NOMO-1 treated with DMSO at 0.1 percent for 48 hours (cell line): Measurements from ENCODE around the gene EXOC4.

Experiments used
- DNase-seq: peaks from one replicate; lab custom pipeline; 2025; ENCODE audit not compliant: unreplicated experiment; lab: John Stamatoyannopoulos, UW

EXOC4 gene

DNA sequence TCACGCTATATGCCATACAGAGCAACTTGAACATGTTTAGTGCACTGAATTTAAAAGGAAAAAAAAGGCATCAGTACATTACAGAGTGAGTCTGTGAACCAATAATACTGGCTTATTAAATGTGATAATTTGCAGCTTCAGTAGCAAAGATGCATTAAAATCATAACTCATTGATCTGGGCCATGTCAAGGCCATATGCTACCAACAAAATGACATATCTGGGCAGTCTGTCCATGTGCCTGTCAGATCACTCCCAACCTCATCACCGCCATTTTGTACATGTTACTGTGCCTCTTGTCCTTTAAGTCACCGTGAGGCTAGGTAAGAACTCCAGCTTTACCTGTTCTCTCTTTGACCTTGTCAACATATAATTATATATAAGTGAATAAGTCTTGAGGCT, 566.8 kb downstream of the EXOC4 start:
- no peak for DNase-seq

DNA sequence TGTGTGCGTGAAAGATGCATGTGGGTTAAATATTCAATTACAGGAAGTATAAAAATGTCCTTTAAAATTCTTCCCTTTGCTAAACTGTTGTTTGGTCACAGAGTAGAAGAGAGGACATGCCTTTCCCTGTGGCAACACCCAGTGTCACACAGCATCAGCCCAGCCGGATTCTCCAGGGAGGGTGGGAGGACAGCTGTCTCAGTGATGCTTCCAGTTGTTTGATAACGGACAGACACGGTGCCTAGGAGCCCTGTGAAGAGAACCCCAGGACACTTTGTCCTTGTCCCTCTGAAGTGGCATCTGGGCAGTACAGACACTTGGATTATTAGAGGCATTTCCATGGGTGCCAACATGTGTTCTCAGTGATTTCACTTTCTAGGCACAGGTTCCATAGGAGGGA, 567.7 kb downstream of the EXOC4 start:
- no peak for DNase-seq

DNA sequence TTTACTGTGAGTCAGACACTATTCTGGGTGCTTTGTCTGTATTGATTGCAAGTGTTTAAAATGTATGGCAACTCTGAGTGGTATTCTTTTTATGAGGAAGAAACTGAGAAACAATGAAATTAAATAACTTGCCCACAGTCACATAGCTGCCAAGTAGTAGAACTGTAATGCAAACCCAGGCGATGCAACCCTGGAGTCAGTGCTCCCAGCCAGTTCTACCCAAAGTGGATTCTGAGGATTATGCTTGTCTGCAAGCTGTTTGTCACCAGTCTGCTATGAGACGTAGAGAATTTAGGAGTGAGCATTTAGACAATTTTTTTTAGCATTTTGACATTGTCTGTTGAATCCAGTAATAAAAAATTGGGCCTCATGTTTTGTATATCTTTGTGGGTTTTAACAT, 568.3 kb downstream of the EXOC4 start:
- DNase-seq, result no peak

DNA sequence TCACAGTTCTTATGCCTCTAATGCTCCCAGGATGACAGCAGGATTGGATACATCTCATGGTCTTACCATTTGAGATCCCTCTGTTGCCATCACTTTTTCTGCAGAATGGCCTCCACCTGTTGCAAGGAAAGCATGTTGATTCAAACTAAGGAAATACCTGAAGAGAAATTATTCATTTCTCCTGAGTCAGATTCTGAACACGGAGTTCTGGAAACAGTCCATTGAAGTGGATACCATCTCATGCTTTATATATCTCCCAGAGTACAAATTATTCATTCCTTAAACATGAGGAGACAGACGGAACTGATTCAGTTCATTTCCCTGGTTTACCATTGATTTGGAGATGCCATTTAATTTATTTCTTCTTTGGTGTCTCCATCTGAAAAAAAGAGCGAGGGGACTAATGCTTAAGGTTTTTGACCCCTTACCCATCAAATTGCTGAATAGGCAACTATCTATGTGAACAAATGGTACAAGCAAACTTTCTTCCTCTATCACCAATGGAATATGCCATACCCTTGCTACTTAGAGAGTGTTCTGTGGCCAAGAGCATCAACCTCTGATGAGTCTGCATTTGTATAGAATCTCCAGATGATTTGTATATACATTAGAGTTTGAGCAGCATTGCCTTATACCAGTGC, 569.2 kb downstream of the EXOC4 start:
- DNase-seq, result no peak

DNA sequence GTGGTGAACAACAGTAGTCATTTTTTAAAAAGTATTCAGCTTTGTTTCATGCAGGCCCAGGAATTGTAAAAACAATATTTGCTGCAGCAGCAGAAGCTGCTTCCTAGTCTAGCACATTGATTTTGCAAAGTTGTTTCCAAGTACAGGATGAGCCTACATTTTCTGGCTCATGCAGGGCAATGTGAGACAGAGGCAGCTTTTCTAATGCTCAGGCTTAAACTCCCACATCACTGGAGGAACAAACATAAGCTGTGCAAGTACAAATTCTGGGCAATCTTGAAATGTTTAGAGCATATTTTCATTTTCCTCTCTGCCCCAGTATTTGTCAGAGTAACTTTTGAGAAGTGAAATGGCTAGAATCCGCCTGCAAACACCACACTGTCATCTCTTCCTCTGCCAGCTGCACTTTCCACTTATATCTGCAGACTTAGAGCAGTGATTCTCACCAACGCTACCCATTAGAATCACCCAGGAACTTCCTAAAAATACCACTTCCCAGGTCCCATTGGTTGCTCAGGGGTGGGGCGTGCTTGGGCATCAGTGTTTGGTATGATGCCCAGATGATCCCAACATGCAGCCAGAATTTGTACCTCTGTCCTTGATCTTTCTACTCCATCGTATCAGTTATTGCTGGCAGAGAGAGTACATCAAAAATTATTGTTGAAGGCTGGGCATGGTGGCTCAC, 570.1 kb downstream of the EXOC4 start:
- DNase-seq, result no peak

DNA sequence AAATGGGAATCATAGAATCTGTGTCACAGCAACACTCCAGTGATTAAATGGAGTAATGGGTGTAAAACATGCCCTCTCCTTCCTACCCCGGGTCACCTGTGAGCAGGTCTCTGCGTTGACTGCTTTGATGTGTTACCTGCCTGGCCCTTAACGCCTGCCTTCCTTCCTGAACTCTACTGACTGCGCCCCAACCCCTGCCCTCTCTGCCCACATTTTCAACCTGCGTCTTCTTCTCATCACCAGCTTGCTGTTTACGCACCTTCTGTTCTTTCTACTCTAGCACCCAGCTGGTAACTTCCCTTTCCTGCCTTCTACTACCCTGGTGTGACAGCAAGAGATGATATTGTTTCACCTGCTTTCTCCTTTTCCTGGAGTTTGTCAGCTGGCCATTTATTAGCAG, 571.3 kb downstream of the EXOC4 start:
- DNase-seq, result no peak

DNA sequence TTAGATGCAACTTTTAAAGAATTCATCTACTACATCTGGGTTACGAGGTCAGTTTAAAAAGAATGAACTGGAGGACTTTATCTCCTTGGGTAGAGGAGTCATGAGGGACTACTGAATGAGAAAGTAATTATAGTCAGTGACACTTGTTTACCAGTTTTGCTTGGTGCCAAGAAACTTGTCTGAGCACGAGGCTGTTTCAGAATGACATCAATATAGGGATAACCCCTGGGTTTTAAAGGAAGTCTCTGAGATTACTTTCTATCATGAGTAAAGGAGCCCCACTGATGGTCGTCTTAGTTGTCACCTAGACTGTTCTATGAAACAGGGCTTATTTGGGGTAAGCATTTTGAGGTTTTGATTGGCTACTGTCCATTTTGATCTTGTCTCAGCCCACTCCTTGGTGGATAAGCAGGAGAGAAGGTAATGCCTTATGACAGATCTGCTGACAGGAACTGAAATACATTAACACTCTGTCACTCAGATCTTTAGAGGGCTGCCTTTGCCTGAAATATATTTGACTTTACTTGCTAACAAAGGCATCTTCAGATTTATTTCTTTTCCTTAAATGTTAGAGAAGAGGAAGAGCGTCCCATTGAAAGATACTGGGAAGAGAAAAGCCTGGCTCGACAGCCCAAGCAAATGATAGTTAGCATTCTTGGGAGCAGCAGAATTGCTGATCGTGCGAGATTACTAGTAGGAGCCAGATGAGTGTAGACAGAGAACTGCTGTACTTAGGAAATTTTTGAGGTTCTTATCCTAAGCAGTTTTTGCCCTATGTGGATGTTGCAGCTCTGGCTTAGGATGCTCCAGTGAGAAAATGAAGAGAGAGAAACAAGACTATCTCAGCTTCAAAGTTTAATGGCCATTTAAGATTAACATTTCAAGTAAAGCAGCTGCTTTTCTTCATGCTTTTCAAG, 575.1 kb downstream of the EXOC4 start:
- no peak for DNase-seq

DNA sequence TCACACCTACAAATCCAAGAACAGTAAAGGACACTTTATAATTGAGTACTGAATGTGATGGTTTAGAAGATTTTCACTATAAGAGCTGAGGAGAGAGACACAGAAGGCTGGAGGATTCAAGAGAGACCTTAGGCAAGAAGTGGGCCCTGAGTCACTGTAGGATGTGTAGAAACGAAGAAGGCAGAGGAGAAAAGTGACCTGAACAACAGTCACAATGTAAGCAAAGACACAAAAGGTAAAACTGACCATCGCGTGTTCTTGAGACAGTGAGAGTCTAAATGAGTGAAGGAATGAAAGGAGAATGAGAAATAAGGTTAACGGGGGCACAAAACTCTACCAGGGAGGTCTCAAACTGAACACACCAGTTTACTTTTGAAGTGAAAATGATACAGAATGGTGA, 576.0 kb downstream of the EXOC4 start:
- DNase-seq, result no peak

DNA sequence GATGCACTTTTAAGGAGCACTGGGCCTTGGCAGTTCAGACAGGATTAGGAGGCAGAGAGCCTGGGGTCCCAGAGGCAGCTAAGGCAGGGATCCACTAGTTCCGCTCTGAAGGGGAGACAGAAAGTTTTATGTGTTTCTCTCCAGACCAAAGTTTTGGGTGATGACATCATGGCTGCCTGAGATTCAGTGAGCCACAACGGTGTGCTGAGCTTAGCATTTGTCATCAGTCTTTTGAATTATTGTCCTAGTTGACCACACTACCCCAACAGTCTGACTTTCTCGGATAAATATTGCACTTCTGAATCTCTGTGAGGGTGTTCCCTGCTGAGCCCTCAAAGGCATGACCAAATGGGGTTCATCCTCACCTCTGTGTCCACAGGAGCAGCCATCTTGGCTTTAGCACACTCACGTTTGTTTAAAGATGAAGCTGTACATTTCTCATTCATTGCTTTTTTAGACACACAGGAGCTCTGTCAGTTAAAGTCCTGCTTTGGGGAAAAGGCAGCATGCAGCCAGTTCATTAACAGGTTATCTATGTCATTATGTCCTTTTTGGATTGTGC, 576.5 kb downstream of the EXOC4 start:
- no peak for DNase-seq

DNA sequence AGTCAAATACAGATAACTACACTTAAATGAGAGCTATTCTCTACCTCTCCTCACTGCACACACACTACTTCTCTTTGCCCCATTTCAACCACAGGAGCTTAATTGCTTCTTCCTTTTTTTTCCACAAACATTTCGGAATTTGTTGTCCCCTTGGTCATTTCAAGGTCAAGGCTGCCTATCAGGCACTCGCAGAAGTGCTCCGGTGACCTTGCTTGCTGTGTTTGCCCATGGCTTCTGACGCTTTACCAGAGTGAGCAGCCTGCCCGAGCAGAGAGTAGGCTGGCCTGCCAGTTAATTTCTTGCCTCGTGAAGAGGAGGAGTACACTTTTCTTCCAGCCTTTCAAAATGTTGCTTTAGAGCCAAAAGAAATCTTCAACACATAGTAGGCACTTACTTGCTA, 577.2 kb downstream of the EXOC4 start:
- no peak for DNase-seq

DNA sequence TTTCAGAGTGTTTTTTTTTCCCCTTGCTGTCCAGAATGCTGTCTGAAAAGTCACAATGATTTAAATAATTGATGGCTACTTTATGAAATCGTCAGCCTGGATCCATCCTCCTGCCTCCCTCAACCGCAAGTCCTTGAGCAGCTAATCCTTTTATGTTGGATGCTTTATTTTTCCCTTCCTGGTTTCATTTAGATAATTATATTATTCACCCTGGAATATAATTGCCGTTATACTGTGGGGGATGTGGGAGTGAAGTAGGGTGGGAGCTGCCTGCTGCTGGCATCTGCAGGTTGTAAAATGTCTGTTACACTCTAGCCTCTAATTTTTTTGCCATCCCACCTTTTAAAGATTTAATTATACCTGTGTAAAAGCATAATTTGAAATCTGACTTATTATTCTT, 583.8 kb downstream of the EXOC4 start:
- DNase-seq, result no peak

DNA sequence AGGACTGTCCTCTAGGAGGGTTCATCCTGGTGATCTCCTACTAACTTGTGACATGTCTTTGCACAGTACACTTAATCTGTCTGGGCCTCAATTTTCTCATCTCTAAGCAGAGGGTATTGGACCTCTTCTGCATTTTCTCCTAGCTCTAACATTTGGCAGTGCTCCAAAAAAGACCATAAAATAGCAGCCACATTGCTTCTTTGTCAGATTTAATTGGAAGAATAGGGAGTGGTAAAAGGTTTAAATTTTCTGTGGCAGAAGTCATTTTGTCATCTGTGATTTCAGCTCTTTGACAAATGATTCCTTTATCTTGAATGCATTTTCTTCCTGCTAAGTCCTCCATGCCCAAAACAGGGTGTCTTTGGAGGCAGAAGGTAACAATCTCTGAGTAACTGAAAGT, 584.3 kb downstream of the EXOC4 start:
- no peak for DNase-seq

DNA sequence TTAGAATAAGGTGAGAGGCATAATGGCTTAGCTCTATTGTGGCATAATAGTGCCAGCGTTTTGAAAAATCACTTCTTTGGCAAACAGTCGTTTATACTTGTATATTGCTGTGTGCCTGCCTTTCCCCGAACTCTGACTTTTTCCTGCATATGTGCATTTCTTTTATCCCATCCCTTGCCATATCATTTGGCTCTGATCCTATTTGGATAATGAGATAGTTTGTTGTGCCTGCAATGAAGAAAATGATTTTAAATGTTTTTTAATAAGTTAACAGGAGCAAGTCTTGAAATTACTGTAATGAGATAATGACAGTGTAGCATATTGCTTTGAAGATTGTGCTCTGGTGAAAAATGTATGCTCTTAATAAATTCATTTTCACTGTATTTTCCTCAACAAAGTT, 586.2 kb downstream of the EXOC4 start:
- no peak for DNase-seq

DNA sequence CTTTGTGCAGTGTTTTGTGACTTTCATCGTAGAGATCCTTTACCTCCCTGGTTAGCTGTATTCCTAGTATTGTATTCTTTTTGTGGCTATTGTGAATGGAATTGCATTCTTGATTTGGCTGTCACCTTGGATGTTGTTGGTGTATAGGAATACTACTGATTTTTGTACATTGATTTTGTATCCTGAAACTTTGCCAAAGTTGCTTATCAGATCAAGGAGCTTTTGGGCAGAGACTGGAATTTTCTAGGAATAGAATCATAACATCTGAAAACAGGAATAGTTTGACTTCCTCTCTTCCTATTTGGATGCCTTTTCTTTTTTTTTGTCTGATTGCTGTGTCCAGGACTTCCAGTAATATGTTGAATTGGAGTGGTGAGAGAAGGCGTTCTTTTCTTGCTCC, 590.5 kb downstream of the EXOC4 start:
- DNase-seq, result no peak

DNA sequence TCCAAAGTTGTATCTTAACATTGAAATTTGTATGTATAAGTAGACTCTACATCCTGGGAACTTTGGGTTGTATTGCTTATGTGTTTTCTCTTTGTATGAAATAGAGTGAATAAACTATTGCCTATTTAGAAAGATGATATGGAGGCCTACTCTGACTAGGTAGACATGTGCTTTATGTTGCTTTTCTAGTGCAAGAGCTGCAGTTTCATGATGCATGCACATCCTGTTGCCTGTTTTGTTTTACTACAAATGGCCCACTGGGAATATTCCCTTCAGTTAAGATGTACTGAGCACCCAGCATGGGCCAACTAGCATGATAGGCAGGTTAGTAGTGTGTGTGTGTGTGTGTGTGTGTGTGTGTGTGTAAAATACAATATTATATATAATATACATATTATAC, 592.1 kb downstream of the EXOC4 start:
- DNase-seq, result no peak

DNA sequence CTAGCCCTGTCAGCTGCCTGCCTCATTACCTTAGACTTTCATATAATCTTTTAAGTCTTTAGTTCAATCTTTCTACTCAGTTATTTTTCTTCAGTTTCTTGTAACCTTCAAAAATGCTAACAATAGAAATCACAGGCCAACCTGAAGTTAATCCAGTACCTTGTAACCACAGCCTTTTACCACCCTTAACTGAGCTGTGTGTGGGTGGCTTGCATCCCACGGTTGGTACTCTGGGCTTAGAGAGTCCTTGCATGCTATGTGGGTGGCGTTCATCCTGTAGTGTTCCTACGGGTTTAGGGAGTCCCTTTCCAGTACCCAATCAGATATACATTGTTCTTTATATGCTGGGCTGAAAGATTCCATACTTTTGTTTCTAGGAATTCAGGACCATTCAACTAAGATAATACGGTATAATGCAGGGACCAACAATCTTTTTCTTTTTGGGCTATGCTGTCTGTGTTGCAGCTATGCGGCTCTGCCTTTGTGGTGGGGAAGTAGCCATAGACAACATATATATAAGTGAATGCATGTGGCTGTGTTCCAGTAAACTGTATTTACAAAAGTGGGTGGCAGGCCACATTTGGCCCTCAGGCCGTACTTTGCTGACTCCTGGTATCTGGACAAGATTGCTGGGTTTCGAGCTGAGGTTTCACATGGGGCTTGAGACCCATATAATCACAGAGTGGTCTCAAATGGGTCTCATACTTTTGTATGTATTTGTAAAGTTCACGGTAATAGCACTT, 593.5 kb downstream of the EXOC4 start:
- DNase-seq, result no peak

DNA sequence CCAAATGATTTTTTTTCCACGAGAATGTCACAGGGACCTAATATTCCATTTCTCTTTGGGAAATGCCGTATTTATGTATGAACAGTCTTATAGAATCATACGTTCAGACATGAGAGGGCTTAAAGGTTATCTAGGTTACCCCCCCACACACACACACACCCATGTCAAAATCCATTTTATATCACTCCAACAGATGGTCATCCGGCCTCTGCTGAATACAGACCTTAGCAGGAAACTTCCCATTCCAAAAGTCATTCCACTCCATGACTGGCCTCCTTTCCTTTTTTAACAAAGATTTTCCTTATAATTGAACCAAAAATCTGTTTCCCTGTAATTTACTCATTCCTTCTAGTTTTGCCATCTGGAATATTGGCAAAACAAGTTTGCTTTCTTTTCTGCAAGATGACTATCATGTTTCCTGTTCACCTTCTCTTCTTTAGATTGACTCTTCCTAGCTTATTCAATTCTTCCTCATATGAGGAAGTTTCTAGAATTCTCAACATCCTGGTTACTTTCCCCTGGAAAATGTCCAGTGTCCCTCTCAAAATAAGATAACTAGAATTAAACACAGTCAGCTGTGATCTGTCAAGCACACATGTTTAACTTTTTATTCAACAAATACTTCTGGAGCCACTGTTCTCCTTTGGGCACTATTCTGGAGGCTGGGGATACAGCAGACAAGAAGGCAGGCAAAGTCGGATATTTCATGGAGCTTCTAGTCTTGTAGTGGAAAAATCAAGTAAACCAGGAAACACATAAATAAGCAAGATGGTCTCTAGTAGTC, 597.8 kb downstream of the EXOC4 start:
- DNase-seq, result no peak

DNA sequence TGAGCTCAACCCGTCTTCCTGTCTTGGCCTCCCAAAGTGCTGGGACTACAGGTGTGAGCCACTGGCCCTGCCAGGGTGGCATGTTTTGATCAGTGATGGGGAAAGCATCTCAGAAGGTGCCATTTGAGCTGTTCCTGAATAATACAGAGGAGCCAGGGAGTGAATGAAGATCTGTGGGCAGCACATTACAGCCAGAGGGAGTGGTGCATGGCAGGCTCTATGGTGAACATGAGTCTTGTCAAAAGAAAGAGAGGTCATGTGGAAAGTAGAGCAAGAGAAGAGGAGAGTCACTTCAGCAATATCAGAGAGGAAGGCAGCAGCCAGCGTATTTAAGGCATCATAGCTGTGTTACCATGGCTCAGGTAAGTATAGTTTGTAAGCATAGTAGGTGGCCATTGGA, 598.5 kb downstream of the EXOC4 start:
- no peak for DNase-seq

DNA sequence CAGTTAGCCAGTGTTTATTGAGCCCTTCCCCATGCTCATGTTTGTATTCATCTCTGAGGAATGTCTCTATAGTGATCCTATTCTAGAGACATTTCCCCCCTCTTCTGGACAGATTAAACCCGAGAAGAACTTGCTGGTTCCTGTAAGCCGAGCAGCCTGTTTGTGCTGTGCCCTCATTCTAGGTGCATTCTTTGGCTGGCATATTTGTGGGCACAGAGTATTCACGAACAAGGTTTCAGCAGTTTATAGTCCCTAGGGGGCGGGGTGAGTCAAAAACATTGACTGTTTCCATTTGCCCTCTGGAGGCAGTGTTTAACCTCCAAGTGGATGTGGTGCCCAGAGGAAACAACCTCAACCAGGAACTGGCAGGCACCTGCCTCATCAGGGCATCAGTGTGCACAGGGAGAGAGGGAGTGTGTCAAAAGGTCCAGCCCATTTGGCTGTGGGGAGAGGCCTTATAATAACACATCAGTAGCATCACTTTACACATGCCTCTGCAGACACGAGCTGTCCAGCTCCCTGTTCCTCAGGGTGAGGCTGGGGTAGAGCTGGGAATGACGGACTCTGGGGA, 600.9 kb downstream of the EXOC4 start:
- DNase-seq, result no peak

DNA sequence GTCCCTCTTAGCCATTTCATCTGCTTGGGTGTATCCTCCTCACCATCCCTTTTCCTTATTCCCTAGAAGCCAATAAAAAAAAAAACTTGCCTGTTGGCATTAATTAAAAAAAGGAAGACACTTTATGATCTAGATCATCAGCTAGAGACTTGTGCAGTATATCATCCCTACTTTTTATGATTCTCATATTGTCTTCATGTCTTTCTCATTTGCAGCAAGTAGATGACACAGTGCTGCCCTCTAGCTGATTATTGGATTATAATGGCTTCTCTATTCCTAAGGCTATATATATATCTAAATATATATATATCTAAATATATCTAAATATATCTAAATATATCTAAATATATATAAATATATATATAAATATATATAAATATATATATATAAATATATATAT, 601.9 kb downstream of the EXOC4 start:
- DNase-seq, result peak; percentile 8
